ENCODE results near the gene EPN2.
"Not testable (repeated sequence)": the region's sequence is repeated elsewhere in the genome, so short reads cannot be mapped to it uniquely, and the experiment has no call there.

DNA sequence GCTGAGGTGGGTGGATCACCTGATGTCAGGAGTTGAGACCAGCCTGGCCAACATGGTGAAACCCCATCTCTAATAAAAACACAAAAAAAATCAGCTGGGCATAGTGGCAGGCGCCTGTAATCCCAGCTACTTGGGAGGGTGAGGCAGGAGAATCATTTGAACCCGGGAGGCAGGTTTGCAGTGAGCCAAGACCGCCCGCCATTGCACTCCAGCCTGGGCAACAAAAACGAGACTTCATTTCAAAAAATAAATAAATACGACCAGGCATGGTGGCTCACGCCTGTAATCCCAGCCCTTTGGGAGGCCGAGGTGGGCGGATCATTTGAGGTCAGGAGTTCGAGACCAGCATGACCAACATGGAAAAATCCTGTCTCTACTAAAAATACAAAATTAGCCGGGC lies 116.2 kb downstream of the EPN2 start:
- TF ChIP-seq, protein P1, sequence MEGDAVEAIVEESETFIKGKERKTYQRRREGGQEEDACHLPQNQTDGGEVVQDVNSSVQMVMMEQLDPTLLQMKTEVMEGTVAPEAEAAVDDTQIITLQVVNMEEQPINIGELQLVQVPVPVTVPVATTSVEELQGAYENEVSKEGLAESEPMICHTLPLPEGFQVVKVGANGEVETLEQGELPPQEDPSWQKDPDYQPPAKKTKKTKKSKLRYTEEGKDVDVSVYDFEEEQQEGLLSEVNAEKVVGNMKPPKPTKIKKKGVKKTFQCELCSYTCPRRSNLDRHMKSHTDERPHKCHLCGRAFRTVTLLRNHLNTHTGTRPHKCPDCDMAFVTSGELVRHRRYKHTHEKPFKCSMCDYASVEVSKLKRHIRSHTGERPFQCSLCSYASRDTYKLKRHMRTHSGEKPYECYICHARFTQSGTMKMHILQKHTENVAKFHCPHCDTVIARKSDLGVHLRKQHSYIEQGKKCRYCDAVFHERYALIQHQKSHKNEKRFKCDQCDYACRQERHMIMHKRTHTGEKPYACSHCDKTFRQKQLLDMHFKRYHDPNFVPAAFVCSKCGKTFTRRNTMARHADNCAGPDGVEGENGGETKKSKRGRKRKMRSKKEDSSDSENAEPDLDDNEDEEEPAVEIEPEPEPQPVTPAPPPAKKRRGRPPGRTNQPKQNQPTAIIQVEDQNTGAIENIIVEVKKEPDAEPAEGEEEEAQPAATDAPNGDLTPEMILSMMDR (conservative IDR thresholded peaks at IDR 0.05), result not testable (repeated sequence)
- not testable (repeated sequence) for TF ChIP-seq EZH2 (IDR thresholded peaks at IDR 0.05; ENCODE audit: low read depth)

Measured in PC-9 (cell line).